GM21825 (cell line): ENCODE results near the gene BATF2.

Source experiments
- ATAC-seq: cut with Tn5 transposase; IDR thresholded peaks from one replicate; pipeline ENCODE4 v1.9.1; 2021; ENCODE audit warnings: mild to moderate bottlenecking, moderate library complexity; ENCODE audit not compliant: unreplicated experiment

Gene BATF2

DNA sequence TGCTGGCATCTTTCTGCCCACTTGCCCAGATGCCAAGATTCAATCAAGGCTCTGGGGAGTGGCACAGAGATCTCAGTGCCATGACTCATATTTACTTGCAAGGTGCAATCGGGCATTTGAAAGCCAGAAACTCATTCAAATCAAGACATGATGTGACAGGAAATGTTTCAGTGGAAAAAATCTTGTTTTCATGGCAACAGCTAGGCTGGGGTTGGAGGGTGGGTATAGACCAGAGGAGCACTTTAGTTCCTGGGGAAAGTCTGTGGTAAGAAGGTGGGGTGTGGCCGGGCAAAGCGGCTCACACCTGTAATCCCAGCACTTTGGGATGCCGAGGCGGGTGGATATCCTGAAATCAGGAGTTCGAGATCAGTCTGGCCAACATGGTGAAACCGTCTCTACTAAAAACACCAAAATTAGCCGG lies 26.0 kb downstream of the BATF2 start:
- no peak for ATAC-seq

DNA sequence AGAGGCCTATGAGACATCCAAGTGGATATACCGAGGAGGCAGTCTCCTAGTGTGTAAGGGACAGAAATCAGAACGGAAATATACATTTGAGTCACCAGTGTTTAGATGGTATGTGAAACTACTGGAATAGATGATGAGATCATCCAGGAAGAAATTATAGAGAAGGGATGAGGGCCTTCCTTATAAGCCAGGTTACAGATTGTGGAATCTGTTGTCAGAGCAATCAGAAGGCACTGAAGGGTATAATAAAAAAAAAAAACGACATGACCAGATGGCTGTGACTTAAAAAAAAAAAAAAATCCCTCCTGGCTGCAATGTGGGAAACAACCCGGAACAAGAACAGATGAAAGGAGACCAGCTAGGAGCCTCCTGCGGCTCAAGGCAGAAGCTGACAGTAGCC lies 27.6 kb downstream of the BATF2 start:
- no peak for ATAC-seq

DNA sequence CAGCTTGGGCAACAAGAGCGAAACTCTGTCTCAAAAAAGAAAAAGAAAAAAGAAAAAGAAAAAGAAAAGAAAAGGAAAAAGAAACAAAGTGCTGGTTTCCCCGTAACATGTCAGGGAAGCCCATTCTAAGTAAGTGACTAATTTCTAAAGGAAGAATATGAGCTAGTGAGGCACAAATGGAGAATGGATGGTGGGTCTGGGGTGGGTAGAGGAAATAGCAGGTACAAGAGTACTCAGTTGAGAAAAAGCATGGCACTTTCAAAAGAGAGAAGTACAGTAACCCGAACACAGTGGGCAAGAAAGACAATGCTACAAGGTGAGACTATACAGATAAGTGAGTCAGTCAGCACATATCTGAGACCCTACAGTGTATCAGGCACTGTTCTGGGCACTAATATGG lies 29.4 kb downstream of the BATF2 start:
- no peak for ATAC-seq

DNA sequence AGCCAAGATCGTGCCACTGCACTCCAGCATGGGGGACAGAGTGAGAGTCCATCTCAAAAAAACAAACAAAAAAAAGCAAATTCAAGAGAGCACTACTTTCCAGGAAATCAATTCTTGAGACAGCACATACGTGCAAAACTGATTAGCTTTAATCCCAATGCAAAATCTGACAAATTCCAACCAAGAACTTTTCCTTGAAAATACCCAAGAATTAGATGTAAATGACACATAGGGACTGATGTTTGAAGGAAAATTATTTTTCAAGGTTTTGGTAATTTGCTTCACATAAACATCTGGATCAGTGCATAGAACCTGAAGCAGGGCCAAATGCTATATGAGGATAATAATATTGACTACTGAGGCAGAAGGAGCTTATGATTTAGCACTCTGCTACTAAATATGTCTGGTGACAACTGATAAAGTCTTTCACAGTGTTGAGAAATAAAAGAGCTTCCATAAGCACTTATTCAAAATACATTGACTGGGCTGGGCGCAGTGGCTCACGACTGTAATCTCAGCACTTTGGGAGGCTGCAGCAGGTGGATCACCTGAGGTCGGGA lies 33.6 kb downstream of the BATF2 start:
- no peak for ATAC-seq

DNA sequence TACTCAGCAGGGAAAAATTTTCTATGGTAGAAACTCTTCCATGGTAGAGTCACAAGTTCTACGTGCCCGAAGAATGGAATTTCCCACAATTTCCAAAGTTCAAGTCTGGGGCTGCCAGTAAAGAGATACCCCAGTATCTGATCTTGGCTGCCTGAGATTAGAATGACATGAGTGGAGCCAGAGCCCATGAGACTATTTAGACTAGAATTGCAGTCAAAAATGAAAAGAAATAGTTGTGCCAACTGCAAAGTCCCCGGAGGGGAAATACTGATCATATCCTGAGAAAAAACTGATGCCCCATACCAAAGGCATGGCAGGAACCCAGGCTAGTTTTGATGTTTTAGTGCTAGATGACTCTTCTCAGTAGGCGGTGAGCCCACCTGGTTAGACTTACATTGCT lies 36.1 kb downstream of the BATF2 start:
- no peak for ATAC-seq

DNA sequence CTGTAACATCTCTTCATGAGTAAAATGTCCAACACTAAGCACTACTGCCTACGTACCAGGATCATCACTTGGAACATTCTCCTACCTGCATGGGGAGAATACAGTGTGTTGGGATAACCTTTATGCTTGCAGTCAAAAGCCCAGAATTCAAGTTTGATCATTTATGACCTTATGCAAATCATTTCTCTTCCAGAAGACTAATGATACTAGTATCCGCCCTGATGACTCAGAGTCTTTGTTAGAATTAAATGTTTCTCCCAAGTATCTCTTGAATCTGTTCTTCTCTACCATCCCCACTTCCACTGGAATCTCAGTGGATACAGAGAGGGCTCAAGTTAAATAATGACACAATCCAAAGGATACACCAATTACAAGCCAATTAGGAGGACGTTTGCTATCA lies 37.3 kb downstream of the BATF2 start:
- no peak for ATAC-seq

DNA sequence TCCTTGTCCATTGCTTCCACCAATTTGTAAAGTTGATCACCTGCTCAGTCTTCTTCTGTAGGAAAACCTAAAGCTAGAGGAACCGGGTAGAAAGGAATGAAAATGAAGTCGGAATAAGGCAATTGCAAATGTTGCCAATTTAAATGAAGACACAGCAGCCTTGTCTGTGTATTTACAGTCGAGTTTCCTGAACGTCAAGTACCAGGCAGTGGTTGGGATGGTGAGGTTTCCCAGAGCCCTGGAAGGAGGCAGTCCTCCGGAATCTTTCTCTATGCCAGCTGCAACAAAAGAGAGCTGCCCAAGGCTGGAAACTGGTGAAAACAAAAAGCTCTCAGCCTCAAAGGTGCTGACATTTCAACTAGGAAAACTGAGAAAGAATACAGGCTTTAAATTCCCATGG lies 42.6 kb downstream of the BATF2 start:
- no peak for ATAC-seq

DNA sequence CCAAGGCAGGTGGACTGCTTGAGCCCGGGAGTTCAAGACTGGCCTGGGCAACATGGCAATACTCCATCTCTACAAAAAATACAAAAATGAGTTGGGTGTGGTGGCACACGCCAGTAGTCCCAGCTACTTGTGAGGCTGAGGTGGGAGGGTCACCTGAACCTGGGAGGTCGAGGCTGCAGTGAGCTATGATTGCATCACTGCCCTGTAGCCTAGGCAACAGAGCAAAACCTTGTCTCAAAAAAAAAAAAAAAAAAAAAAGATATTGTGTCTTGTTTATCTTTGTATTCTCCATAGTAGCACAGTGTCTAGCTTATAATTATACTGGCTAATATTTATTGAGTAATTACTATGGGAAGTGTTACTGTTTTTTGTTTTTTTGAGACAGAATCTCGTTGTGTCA lies 45.2 kb downstream of the BATF2 start:
- no peak for ATAC-seq

DNA sequence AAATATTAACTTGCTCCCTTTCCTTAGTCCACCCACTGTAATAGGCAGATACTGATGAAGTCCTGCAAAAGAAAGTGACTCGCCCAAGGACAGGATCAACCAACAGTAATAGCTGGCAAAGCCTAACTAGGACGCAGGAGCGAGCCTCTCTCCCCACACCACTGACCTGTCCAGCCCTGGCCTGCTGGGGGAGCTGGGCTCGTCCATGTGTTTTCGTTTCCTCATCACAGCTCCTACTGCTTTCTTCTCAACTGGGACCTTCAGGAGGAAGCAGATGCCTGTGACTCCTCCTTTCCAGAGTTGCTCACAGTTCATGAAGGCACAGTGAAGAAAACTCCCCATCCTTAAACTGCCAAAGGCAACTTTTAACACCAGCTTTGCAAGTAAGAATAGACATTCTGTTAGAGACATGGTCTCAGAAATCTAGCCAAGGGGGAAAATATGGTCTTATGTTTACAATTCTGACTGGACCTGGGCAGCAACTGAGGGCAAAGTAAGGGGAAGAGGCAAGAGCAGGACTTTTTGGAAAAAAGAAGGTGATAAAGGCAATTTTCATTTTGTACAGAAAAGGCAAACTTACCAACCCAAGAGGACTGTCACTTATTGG lies 49.5 kb downstream of the BATF2 start:
- ATAC-seq: no peak
